GM19239 (cell line): Measurements from ENCODE around the gene MIS18BP1.
A peak's percentile ranks its signal among the peaks of the same experiment; 100 is the strongest.
"Not testable (repeated sequence)": the region's sequence is repeated elsewhere in the genome, so short reads cannot be mapped to it uniquely, and the experiment has no call there.

Experiments used
- DNase-seq: peaks from one replicate; pipeline ENCODE4 v3.0.0; 2011; ENCODE audit warnings: low spot score; ENCODE audit not compliant: insufficient read length
- FAIRE-seq: peaks from 2 replicates; lab custom pipeline; 2011; peaks lifted over from hg19 to GRCh38; lab: Jason Lieb, UNC

MIS18BP1 gene

GRCh38 chr14:45253070-45253753, at the start of gene MIS18BP1:
TSS of gene MIS18BP1 (minus strand) at chr14:45253202. CDS start at chr14:45247286, 5,916 bp downstream.
- FAIRE-seq (peak; percentile 94), DNase-seq (peak; percentile 59)

DNA sequence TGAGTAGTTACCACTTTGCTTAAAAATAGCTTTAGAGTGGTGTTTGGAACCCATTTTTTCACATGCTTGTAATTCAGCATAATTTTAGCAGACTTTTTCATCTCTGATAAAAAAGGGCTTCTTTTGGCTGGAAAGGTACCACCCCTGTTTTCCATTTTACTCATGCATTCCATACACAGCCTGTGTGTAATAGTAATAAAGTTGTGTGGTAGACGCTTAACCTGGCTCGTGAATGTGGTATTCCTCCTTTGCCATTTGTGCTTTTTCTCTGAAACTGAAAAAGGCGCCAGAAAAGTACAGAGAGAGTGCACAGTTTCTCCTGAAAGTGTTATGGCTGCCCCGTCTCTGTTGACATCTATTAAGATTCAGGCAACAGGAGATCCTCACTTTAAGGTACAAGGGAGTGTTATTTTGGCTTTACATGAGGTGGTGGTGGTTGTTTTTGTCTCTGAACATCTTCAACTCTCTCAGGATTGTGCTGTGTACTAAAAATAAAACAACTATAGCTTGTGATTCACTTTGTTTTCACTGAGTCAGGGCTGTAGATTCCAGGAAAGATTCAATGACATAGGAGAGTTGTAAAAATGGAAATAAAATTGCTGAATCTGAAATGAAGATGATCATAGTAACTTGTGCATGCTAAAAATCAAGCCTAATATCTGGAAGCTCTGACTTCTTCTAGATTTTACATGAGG, 45.6 kb upstream of the MIS18BP1 start:
- no peak for DNase-seq
- FAIRE-seq: no peak

DNA sequence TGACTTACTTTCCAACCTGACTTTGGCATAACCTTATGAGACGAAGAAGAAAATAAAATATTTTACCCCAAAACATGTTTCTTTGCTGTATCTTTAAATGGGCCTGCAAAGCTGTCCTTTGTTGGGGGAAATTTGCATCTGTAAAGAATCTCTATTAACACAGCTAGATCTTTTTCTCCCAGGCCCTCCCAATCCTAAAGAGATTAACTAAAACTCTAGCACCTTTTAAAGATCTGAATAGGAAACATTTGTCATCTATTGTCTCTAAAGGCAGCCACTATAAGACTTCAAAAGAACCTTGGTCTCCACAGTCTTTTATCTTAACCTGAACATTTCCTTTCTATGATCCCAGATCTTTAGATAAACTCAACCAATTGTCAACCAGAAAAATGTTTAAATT, 41.8 kb upstream of the MIS18BP1 start:
- not testable (repeated sequence) for FAIRE-seq

GRCh38 chr14:45290547-45290946, 37.5 kb upstream of the MIS18BP1 start:
- FAIRE-seq (no peak), DNase-seq (no peak)

More for the DNA sequence above, 41.8 kb upstream of the MIS18BP1 start:
- DNase-seq: not testable (repeated sequence)

- DNase-seq (no peak), FAIRE-seq (no peak)
These were observed 34.6 kb upstream of the MIS18BP1 start for GRCh38 chr14:45287610-45288009.

GRCh38 chr14:45284802-45285201, 31.8 kb upstream of the MIS18BP1 start:
- DNase-seq (no peak), FAIRE-seq (no peak)

DNA sequence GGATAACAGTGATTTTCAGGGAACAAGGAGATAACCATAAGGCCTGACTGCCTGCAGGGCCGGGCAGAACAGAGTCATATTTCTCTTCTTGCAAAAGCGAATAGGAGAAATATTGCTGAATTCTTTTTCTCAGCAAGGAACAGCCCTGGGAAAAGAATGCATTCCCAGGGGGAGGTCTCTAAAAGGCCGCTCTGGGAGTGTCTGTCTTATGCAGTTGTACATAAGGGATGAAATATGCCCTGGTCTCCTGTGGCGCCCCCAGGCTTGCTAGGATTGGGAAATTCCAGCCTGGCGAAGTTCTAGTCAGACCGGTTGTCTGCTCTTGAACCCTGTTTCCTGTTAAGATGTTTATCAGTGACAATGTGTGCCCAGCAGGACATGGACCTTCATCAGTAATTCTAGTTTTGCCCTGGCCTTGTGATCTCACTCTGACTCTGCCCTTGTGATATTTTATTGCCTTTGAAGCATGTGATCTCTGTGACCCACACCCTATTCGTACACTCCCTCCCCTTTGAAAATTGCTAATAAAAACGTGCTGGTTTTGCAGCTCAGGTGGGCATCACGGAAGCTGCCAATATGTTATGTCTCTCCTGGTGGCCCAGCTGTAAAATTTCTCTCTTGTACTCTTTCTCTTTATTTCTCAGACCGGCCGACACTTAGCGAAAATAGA, 28.9 kb upstream of the MIS18BP1 start:
- not testable (repeated sequence) for DNase-seq, FAIRE-seq

DNA sequence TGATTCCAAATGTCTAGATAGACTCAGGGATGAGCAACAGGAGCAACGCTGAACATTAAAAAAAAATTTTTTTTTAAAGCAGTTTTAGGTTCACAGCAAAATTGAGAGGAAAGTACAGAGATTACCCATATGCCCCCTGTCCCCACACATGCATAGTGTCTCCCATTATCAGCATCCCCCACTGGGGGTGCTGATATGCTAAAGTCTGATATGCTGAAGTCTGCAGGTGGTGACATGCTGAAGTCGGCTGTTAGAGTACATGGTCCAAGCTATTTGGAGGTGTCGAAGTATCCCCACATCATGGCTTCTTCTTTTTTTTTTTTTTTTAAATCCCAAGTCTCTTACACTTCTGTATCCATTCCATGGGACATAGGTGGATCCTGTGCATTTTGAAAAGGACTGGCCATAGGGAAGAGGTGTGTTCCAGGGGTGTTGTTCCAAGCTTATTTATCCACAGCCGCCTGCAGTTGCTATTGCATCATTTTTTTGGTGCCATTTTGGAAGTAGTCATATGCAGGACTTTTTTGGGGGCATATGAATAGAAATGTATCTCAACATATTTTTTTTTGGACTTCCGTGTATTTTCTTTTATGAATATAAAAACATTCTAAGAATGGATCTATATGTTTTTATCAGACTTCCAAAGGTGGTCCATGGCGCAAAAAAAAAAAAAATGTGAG, 19.0 kb upstream of the MIS18BP1 start:
- no peak for FAIRE-seq
- DNase-seq: no peak

DNA sequence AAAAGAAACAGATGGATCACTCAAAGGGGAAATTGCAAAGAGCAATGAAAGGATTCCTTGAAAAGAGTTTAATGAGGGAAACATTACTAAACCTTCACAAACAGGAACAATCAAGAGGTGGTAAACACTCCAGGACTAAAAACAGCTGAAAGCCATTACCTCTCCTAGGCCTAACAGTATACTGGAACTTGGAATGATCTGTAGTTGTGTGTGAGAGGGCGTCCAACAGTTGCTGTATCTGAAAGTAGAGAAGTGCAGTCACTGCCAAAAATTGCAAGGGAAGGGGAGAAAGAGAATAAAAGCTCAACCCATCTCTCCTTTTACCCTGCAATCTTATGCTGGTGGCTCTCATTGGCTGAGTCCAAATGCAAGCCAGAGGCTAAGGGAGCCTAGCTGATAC, 17.0 kb upstream of the MIS18BP1 start:
- DNase-seq (no peak), FAIRE-seq (no peak)

DNA sequence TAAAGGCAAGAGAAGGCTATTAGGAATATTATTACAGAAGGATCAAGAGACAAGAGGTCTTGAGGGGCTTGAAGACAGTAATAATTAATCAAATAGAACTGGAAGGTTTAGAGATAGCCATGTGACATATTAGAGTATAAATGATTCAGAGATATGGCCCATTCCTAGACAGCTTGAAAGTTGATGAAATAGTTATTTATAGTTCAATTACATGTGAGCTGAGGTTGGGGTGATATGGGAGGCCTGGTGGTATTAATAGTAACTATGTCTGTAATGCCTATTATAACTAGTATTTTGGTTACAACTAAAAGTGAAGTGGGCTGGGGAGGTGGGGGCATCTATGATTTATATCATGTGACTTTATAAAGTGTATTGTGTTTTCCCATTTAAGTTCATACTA, 14.1 kb upstream of the MIS18BP1 start:
- DNase-seq: no peak
- FAIRE-seq: no peak

GRCh38 chr14:45262637-45263036, 9.6 kb upstream of the MIS18BP1 start:
- DNase-seq: no peak
- FAIRE-seq: no peak

DNA sequence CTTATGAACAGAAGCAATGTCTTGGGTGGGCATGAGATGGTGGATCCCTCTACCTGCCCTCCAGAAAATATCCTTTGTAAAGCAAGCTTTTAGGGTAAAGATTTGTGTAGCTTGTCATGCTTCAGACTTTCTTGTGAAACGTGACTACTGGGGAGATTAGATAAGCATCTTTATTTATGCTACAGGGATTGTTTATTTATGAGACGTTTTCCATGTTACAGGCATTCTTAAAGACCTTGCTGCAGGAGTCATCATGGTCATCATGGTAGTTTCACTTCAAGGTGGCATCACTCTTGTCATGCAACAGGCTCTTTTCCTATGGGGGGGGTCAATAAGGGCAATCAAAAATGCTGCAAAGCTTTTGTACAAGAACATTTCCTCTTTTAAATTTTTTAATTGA, 8.2 kb upstream of the MIS18BP1 start:
- DNase-seq: no peak
- FAIRE-seq: no peak

DNA sequence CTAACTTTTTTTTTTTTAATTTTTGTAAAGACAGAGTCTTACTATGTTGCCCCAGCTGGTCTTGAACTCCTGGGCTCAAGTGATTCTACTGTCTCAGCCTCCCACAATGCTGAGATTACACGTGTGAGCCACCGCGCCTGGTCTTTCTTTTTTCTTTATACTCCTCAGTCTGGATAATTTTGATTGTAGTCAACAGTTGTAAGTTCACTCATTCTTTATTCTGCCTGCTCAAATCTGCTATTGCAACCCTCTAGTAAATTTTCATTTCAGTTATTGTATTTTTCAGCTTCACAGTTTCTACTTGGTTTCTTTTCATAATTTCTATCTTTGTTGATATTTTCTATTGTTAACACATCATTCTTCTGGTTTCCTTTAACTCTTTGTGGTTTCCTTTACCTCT, 5.8 kb upstream of the MIS18BP1 start:
- DNase-seq (no peak), FAIRE-seq (no peak)

GRCh38 chr14:45258073-45258472, 5.1 kb upstream of the MIS18BP1 start:
- DNase-seq (no peak), FAIRE-seq (no peak)

DNA sequence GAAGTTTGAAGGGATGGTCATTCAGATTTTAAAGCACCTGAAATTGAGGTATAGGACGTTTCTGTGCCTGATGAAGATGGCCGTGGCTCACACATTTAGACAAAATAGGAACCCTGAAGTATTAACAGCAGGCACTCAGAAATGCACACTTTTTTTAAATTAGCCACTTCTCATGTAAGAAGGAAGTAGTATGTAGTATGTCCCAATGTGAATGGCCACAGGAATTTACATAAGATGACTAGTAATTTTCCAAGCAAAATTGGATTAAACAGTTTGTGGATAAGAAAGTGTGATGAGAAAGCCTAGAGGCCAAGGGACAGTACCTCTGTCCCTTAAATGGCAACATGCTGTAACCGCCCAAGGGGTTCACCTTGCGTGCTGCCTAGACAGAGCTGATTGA, 1.8 kb upstream of the MIS18BP1 start:
- no peak for DNase-seq
- FAIRE-seq: no peak

DNA sequence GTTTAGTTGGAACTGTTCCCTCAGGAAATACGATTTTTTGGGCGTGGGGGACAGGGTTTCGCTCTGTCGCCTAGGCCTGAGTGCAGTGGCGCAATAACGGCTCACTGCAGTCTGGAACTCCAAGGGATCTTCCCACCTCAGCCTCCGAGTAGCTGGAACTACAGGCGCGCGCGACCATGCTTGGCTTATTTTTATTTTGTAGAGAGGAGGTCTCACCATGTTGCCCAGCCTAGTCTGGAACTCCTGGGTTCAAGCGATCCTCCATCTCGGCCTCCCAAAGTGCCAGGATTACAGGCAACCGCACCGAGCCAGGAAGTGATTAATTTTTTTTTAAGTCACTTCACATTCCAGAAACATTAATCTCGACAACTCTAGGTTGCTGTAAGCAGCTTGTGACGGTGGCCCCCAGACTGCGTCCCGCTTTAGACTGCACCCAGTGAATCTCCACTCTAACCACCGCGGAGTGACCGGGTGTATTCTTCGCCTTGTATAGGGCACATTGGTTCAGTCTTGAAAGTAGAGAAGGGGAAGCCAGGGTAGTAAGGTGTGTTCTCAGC, 830 bp upstream of the MIS18BP1 start:
- FAIRE-seq (peak; percentile 8), DNase-seq (no peak)

- FAIRE-seq: no peak
- DNase-seq: no peak
These were observed 484 bp downstream of the MIS18BP1 start for GRCh38 chr14:45252366-45253069.

GRCh38 chr14:45251912-45252311, 1.1 kb downstream of the MIS18BP1 start:
- DNase-seq (peak; percentile 32), FAIRE-seq (peak; percentile 84)

DNA sequence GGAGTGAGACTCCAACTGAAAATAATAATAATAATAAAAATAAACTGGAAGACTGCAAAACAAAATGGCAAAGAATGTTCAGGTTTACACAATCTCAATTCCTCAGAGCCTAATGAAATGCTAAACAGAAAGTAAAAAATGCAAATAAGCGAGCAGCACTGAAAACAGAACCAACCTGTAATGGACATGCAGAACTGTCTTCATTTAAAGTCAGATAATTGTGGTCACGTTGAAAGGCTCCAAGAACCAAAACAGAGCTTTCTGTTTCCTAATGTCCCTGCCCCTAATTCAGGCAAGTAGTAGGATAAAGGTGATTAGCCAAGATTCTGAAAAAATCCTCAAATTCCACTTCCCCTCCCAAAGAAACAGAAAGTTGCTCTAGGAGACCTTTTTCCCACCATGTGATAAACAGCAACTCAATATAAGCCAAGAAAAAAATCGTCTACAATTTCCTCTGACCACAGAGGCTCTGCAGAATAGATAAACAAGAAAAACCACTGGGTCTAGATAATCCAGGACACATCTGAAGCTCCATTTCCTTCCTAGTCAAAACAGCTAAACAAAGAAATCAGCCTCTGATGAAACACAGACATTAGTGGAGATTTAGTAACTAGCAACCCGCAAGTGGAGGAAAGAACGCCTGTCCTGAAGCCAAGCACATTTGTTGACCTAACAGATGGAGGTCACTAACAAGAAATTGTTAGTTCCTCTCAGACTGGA, 3.0 kb downstream of the MIS18BP1 start:
- no peak for DNase-seq
- peak; percentile 74 for FAIRE-seq
